Neural cell (in vitro differentiated cells): ENCODE data around the gene MALRD1.

Experiments used
- CTCF ChIP-seq: fragments of 450-650 bp; IDR thresholded peaks from 2 replicates; pipeline ENCODE4 v1.5.1; 2014; ENCODE audit warnings: antibody characterized with exemption, mild to moderate bottlenecking, moderate library complexity; ENCODE audit not compliant: poor library complexity, severe bottlenecking
- POLR2AphosphoS5 ChIP-seq: IDR thresholded peaks from 2 replicates; pipeline ENCODE4 v1.6.1; 2012
- RAD21 ChIP-seq: fragments of 450-650 bp; conservative IDR thresholded peaks from 2 replicates; pipeline ENCODE4 v1.6.1; 2014; ENCODE audit warnings: antibody characterized with exemption, mild to moderate bottlenecking, moderate library complexity
- REST ChIP-seq: IDR thresholded peaks from 2 replicates; pipeline ENCODE4 v1.6.1; 2012; ENCODE audit warnings: borderline replicate concordance
- TAF1 ChIP-seq: IDR thresholded peaks from 2 replicates; pipeline ENCODE4 v1.6.1; 2012; ENCODE audit warnings: low read depth

GRCh38 chr10:19756919-19757318, 708.3 kb downstream of the MALRD1 start:
- TF ChIP-seq CTCF (peak; percentile 27), POLR2AphosphoS5 (no peak), RAD21 (peak; percentile 14), TAF1 (no peak), REST (no peak)
